Cardiac fibroblast (primary cell): ENCODE measurements around the gene PTRHD1.

Experiments
- DNase-seq, 2 donors: peaks; one replicate each; pipeline versions ENCODE4 v3.0.0 to v3.0.0-alpha.2; 2010; ENCODE audit warnings: low read depth in 2 of 2
- H3K4me3 ChIP-seq, 2 donors: replicated peaks in 1 of 2; 1 replicate in 1 of 2; 2 replicates in 1 of 2; pipeline ENCODE4 v1.5.1; 2011; ENCODE audit warnings: low read depth in 2 of 2, low read length in 2 of 2, mild to moderate bottlenecking in 2 of 2, moderate library complexity in 1 of 2
- TF ChIP-seq, protein P1 (sequence below): IDR thresholded peaks from one replicate; pipeline ENCODE4 v1.5.1; 2011; ENCODE audit warnings: low read depth, mild to moderate bottlenecking, low read length, inconsistent platforms

Gene PTRHD1

DNA sequence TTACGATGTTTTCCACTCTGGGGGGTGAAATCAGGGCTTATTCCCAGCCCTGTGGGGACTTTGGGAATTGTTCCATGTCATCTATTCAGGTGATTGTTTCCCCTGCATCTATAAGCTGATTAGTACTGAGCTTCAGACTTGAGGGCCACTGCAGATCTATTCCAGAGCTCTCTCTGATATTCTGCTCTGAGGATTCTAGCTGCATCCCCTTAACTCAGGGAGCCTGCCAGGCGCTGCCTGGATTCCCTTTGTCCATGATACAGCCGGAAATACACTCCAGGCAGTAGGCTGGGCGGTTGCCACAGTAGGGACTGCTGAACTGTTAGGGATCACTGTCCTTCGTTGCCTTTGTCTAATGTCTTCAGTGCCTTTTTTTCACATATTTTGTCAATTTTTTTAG is 31.3 kb downstream of the PTRHD1 start:
- TF ChIP-seq, protein P1, sequence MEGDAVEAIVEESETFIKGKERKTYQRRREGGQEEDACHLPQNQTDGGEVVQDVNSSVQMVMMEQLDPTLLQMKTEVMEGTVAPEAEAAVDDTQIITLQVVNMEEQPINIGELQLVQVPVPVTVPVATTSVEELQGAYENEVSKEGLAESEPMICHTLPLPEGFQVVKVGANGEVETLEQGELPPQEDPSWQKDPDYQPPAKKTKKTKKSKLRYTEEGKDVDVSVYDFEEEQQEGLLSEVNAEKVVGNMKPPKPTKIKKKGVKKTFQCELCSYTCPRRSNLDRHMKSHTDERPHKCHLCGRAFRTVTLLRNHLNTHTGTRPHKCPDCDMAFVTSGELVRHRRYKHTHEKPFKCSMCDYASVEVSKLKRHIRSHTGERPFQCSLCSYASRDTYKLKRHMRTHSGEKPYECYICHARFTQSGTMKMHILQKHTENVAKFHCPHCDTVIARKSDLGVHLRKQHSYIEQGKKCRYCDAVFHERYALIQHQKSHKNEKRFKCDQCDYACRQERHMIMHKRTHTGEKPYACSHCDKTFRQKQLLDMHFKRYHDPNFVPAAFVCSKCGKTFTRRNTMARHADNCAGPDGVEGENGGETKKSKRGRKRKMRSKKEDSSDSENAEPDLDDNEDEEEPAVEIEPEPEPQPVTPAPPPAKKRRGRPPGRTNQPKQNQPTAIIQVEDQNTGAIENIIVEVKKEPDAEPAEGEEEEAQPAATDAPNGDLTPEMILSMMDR: no peak
- no peak for DNase-seq
- no peak overlapping the region for H3K4me3 ChIP-seq

DNA sequence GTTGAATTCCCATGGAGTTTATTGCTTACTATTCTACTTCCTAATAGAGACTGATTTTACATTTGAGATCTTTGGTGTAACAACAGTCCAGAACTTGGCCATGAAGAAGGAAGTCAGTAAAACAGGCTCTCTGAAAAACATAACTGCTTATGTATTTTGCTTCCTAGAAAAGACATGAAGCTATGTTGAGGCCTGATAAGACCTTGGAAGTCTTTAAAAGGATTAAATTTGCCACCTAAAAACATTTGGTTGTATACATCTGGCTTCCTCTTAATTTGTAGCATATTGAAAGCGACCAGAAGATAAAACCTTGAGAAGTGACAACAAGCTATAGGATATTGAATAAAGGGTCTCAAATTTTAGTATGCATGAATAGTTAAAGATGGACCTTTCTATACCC is 36.4 kb downstream of the PTRHD1 start:
- TF ChIP-seq, protein P1: no peak
- no peak overlapping the region for H3K4me3 ChIP-seq
- no peak for DNase-seq

GRCh38 chr2:24754985-24755705 is 38.0 kb downstream of the PTRHD1 start:
- H3K4me3 ChIP-seq: no peak overlapping the region
- TF ChIP-seq, protein P1: no peak
- DNase-seq: no peak

DNA sequence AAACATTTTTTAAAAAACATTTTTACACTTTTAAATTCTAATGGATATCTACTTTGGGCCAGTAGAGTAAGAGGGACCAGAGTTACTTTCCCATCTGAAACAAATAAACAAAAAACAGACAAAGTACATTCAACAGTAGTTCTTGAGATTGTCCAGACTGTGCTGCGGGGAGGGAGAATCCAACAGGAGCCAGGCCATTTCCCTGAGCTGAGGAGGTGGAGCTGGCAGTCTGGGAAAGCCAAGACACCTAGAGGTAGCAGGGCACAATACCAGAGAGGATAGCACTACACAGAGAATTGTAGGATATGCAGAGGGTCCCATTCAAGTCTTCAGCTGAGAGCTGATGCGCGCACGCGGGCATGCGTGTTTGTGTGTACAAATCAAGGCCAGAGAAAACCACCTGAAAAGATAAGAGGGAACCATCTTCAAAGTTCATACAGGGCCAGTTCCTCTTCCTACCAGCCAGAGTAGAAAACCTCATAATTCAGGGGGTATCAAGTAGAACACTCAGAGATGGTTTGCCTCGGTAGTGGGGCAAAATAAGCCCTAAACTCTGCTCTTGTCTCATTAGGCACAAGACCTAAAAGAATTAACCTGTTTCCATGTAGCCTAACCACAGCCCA is 44.0 kb downstream of the PTRHD1 start:
- TF ChIP-seq, protein P1: no peak
- no peak overlapping the region for H3K4me3 ChIP-seq
- no peak for DNase-seq

- no peak for DNase-seq
- TF ChIP-seq, protein P1: no peak
- no peak overlapping the region for H3K4me3 ChIP-seq
These were observed 45.9 kb downstream of the PTRHD1 start for GRCh38 chr2:24747299-24747698.

DNA sequence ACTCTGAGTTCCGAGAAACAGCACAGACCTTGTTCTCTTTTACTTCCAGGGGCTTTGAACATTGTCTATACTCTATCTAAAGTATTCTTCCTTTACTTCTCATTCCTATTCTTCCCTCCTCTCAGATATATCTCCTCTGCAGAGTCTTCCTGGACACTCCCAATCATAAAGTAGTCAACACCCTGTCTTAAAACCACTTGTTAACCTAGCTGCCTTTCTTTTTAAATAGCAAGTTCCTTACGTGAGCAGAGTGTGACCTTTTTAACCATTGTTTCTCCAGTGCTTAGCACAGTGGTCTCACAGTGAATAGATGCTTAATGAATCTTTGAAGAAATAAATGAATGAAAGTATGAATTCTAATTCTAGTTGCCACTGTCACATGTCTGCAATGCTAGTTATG is 47.4 kb downstream of the PTRHD1 start:
- TF ChIP-seq, protein P1: no peak
- DNase-seq: no peak
- H3K4me3 ChIP-seq: no peak overlapping the region
